Measurements from ENCODE around the gene OLIG1. TPM values are rescaled to one million over a fixed set of nuclear protein-coding genes. Genes with fewer than 3 reads are reported as not detected.

The OLIG1 gene
- total RNA-seq, 1 donor from 2014 or later, result not detected

- Histone ChIP-seq H3K9me3 (no peaks in the 10 kb centered on the region), H3K27ac (no peak overlapping the region), H3K27me3 (peaks cover 6% of the 10 kb centered on the region), H3K4me1 (peaks cover 22% of the 10 kb centered on the region), H3K36me3 (no peaks in the 10 kb centered on the region), H3K4me3 (peak overlapping the region; percentile 17 to 40)
- intact Hi-C loops (cut with DNase I), result loop anchor here (2.0 kb wide), 1 partner anchor 48 kb away; no protein-coding TSS in a partner anchor
- DNase-seq (ENCODE audit: extremely low spot score in 2 of 2), result no peak
- no peak for TF ChIP-seq POLR2A (IDR thresholded peaks at IDR 0.05)
- no peak for TF ChIP-seq CTCF (IDR thresholded peaks at IDR 0.05)
- TF ChIP-seq POLR2AphosphoS5 (IDR thresholded peaks at IDR 0.05; ENCODE audit: insufficient read depth in 1 of 2, low read depth in 1 of 2), result no peak
Observed at GRCh38 chr21:33070744-33070997, 730 bp downstream of the OLIG1 start.

- intact Hi-C loops (cut with DNase I), result loop anchor here (2.0 kb wide), 1 partner anchor 48 kb away; no protein-coding TSS in a partner anchor
- Histone ChIP-seq H3K9me3 (no peaks in the 10 kb centered on the region), H3K4me3 (peak overlapping the region; percentile 17 to 40), H3K4me1 (peaks cover 22% of the 10 kb centered on the region), H3K36me3 (no peaks in the 10 kb centered on the region), H3K27ac (no peak overlapping the region), H3K27me3 (peaks cover 6% of the 10 kb centered on the region)
- TF ChIP-seq POLR2AphosphoS5 (IDR thresholded peaks at IDR 0.05; ENCODE audit: insufficient read depth in 1 of 2, low read depth in 1 of 2), result no peak
- no peak for DNase-seq (ENCODE audit: extremely low spot score in 2 of 2)
Observed at GRCh38 chr21:33070998-33071769, 1.2 kb downstream of the OLIG1 start.

- TF ChIP-seq POLR2A (IDR thresholded peaks at IDR 0.05), result no peak
- no peak for TF ChIP-seq CTCF (IDR thresholded peaks at IDR 0.05)
- TF ChIP-seq POLR2AphosphoS5 (IDR thresholded peaks at IDR 0.05; ENCODE audit: insufficient read depth in 1 of 2, low read depth in 1 of 2), result no peak
- Histone ChIP-seq H3K4me1 (peaks cover 22% of the 10 kb centered on the region), H3K27ac (no peak overlapping the region), H3K36me3 (no peaks in the 10 kb centered on the region), H3K9me3 (no peaks in the 10 kb centered on the region), H3K4me3 (peak overlapping the region; percentile 17 to 40), H3K27me3 (peaks cover 6% of the 10 kb centered on the region)
- peak in 1 of 2 donors; percentile 52 for DNase-seq (ENCODE audit: extremely low spot score in 2 of 2)
- intact Hi-C loops (cut with DNase I), result loop anchor here (2.0 kb wide), 1 partner anchor 49 kb away; no protein-coding TSS in a partner anchor
Observed at GRCh38 chr21:33071770-33072306, 1.9 kb downstream of the OLIG1 start.

- no peak for DNase-seq (ENCODE audit: extremely low spot score in 2 of 2)
- Histone ChIP-seq H3K9me3 (no peaks in the 10 kb centered on the region), H3K27me3 (peaks cover 5% of the 10 kb centered on the region), H3K36me3 (no peaks in the 10 kb centered on the region), H3K4me1 (peaks cover 22% of the 10 kb centered on the region), H3K27ac (no peak overlapping the region), H3K4me3 (no peak overlapping the region)
- TF ChIP-seq POLR2AphosphoS5 (IDR thresholded peaks at IDR 0.05; ENCODE audit: insufficient read depth in 1 of 2, low read depth in 1 of 2), result no peak
- no peak for TF ChIP-seq CTCF (IDR thresholded peaks at IDR 0.05)
- no peak for TF ChIP-seq POLR2A (IDR thresholded peaks at IDR 0.05)
- intact Hi-C loops (cut with DNase I), result no loop called here
Observed at GRCh38 chr21:33073636-33074035, 3.7 kb downstream of the OLIG1 start.

GRCh38 chr21:33075128-33075527 is 5.2 kb downstream of the OLIG1 start:
- no peak for DNase-seq (ENCODE audit: extremely low spot score in 2 of 2)
- intact Hi-C loops (cut with DNase I), result no loop called here
- Histone ChIP-seq H3K4me3 (no peak overlapping the region), H3K9me3 (no peaks in the 10 kb centered on the region), H3K4me1 (peaks cover 22% of the 10 kb centered on the region), H3K27ac (no peak overlapping the region), H3K36me3 (no peaks in the 10 kb centered on the region), H3K27me3 (no peaks in the 10 kb centered on the region)
- no peak for TF ChIP-seq CTCF (IDR thresholded peaks at IDR 0.05)
- TF ChIP-seq POLR2AphosphoS5 (IDR thresholded peaks at IDR 0.05; ENCODE audit: insufficient read depth in 1 of 2, low read depth in 1 of 2), result no peak
- no peak for TF ChIP-seq POLR2A (IDR thresholded peaks at IDR 0.05)
